GM12891 (cell line): ENCODE data around the gene FNDC3B.

Experiments
- POLR2A ChIP-seq: IDR thresholded peaks from 2 replicates; pipeline ENCODE4 v1.6.1; 2011; ENCODE audit warnings: low read depth, low read length, control low read depth
- POLR2AphosphoS5 ChIP-seq: IDR thresholded peaks from 2 replicates; pipeline ENCODE4 v1.6.1; 2011; ENCODE audit warnings: low read depth, low read length, control low read depth
- TAF1 ChIP-seq: IDR thresholded peaks from 2 replicates; pipeline ENCODE4 v1.6.1; 2011; ENCODE audit warnings: low read depth, low read length, control low read depth

- no peak for TF ChIP-seq POLR2AphosphoS5
- TF ChIP-seq TAF1: no peak
- TF ChIP-seq POLR2A: no peak
Observed at GRCh38 chr3:172107403-172107802, 68.0 kb downstream of the FNDC3B start.
